ENCODE data around the gene FAM20C. TPM values are rescaled to one million over a fixed set of nuclear protein-coding genes. Genes with fewer than 3 reads are reported as not detected.
A peak's percentile ranks its signal among the peaks of the same experiment; 100 is the strongest.
"Not testable (repeated sequence)": the region's sequence is repeated elsewhere in the genome, so short reads cannot be mapped to it uniquely, and the experiment has no call there.

Gene FAM20C
- total RNA-seq, 2 donors from 2014 or later, result 56.6 to 74.3 TPM

DNA sequence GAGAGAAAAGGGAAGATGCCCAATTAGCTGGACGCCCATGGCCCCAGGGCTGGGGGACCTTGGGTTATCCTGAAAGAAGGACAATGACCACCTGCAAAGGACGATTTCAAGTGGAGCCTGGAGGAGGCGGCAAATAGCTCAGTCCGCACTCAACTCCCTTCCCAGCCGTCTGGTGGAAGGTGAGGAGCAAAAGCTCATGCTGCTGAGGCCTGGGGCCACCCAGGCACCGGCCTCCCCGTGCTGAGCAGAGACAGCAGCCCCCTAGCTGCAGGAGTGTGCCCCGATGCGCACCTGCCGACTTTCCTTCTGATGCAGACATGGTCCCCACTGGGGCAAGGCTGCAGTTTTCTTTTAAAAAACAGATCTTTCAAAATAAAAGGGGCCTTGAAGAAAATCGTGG lies 7.9 kb downstream of the FAM20C start:
- DNase-seq (ENCODE audit: low spot score), result no peak
- intact Hi-C loops (cut with DNase I), result no loop called here

DNA sequence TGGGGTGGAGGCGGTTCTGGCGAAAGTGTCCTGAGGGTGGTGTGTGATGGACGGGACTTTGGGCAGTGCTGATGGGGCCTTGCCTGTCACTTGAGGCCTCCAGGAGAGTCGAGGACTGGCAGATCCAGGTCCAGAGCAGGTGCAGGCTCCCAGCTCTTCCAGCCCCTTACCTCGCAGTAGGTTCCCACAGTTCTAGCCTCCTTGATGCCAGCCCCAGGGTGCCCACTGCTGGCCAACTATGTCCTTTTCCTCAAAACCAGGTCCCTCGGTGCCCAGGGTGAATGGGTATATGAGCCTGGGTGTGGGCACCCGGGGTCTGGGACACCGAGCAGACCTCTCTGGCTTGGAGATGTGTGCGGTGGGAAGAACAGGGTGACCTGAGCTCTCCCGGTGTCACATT lies 8.3 kb downstream of the FAM20C start:
- intact Hi-C loops (cut with DNase I), result no loop called here
- no peak for DNase-seq (ENCODE audit: low spot score)

DNA sequence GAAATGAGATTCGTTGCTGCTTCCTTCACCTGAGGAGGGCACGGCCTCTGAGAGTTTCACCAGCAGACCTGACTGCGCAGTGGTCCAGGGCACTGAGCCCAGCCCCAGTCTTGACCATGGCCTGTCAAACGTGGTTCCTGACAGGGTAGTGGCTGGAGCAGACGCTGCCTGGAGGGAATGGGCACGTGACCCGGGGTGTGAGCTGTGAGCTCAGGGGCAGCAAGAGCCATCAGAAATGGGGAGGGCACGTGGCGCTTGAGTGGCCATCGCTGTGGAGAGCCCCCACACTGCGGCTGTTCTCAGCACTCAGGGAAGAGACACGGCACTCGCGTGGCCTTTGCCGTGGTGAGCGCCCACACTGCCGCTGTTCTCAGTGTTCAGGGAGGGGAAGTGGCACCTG lies 12.0 kb downstream of the FAM20C start:
- DNase-seq (ENCODE audit: low spot score), result no peak
- intact Hi-C loops (cut with DNase I), result no loop called here

DNA sequence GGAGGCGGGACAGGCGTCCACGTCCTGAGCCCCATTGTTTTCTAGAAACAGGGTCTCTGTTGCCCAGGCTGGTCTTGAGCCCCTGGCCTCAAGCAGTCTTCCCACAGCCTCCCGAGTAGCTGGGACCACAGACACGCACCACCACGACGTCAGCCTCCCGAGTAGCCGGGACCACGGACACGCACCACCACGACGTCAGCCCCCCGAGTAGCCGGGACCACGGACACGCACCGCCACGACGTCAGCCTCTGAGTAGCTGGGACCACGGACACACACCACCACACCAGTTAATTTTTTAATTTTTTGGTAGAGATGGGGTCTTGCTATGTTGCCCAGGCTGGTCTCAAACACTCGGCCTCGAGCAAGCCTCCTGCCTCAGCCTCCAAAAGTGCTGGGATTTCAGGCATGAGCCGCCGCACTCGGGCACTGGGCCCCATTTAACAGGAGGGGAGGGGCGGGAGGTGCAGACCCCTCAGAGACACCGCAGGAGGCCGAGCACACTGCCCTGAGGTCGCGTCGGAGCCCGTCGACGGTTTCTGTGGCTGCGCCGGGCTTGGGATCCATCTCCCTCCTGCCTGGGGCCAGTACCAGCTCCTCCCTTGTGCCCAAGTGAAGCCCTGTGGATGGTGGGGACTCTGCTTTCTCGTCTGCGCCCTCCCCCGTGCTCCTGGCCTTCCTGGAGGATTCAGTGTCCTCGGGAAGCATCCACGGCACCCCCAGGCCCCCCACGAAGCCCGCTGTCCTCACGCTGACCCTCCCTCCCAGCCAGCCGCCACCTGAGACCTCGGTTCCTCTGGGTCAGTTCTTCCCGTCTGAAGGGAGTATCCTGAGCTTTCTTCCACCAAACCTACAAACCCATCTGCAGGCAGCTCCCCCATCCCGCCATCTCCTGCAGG lies 13.0 kb downstream of the FAM20C start:
- intact Hi-C loops (cut with DNase I), result no loop called here
- DNase-seq (ENCODE audit: low spot score), result peak; percentile 93

DNA sequence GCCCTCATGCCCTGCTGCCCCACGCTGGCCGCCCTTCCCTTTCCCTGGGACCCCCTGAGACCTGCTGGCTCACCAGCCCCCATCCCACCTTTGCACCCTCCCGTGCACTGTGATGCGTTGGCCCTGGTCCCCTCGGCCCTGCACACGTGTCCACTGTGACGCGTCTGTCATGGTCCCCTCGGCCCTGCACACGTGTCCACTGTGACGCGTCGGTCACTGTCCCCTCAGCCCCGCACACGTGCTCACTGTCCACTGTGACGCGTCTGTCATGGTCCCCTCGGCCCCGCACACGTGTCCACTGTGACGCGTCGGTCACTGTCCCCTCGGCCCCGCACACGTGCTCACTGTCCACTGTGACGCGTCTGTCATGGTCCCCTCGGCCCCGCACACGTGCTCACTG lies 14.0 kb downstream of the FAM20C start:
- intact Hi-C loops (cut with DNase I); DNase-seq (ENCODE audit: low spot score): not testable (repeated sequence)

DNA sequence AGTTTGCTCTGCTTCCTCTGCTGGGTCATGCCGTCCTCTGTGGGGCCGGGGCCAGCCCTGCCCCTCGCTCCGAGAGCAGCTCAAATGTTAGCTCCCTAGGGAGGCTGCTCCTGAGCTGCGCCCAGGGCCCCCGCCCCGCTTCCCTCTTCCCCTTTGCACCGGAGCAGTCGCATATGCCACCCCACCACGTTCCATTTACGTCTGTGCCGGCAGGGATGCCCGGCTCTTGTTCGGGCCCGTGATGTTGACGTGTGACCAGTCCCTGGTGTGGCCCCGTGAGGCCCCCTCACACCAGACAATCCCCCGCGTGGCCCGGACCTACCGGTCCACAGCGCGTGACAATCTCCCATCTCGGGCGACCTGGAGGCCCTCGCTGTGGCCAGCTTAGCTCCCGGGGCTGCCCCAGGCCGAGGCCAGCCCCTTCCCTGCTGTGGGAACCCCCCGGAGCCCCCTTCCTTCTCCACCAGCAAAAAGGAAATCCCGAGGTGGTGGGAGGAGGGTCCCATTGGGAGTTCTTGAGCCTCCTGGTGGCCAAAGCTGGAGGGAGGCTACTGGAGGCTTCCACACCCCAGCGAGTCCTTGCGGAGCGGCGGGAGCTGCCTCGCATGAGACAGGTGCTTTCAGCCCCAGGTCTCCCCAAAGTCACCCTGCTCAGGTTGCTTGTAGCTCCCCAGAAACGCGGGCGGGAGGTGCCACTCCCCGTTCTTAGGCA lies 15.2 kb downstream of the FAM20C start:
- no peak for DNase-seq (ENCODE audit: low spot score)
- intact Hi-C loops (cut with DNase I), result no loop called here

DNA sequence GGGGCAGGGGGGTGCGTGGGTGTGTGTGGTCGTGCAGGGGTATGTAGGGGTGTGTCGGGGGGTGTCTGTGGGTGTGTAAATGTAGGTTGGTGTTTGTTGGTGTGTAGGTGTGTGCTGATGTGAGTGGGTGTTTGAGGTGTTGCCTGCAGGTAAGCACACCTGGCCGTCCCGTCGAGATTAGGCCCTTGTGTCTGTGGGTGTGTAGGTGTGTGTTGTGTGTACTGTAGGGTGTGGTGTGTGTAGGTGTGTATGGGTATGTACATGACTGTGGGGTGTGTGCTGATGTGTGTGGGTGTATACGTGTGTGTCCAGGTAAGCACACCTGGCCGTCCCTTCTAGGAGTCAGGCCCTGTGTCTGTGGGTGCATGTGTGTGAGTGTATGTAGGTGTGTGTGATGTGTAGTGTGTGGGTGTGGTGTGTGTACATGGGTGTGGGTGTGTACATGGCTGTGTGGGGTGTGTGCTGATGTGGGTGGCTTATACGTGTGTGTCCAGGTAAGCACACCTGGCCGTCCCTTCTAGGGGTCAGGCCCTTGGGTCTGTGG lies 15.8 kb downstream of the FAM20C start:
- DNase-seq (ENCODE audit: low spot score), result no peak
- intact Hi-C loops (cut with DNase I), result no loop called here

DNA sequence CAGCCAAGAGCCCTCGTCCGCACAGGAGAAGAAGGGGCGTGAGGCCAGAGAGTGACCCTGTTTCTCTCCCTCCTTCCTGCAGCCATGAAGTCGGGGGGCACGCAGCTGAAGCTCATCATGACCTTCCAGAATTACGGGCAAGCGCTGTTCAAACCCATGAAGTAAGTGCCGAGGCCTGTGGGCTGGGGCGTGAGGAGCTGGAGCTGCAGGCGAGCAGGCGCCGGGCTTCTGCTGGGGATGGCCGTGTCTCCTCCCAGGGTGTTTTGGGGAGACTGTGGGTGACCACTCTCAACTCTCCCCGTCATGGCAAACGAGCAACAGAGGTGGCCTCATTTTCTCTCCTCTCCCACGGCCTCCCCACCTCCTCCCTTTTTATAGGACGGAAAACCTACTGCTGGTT lies 16.4 kb downstream of the FAM20C start:
- no peak for DNase-seq (ENCODE audit: low spot score)
- intact Hi-C loops (cut with DNase I), result no loop called here

DNA sequence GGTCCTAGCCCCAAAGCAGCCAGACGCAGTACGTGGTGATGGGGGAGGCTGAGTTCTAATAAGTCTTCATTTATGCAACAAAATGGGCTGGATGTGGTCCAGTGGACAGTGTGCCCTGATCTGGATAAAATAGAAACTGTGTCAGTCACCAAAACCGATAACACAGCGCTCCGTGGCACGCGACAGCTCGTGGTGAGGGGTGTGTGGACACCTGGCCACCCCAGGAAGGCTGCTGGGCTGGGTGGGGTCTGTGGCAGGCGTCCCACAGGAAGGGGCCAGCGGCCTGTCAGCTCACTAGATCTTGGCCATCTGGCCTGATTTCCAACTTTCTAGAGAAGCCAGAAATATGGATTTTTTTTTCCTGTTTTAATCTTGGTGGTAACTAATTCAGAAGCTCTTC lies 17.0 kb downstream of the FAM20C start:
- intact Hi-C loops (cut with DNase I), result no loop called here
- DNase-seq (ENCODE audit: low spot score), result no peak

DNA sequence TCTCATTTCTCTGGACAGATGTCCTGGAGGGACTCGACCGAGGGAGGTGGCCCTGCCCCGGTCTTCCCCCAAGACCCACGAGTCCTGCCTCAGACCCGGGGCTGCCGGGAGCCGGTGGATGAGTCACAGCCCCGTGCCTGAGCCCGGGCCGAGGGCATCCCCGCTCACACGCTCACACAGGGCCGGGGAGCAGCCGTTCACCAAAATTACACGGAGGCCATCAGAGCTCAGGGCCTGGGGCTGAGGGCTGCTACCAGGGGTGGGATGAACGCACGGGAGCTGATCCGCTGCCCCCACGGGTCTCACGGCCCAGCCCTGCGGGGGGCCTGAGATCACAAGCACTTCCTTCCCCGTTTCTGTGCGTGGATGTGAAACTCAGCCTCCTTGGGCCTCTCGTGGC lies 17.5 kb downstream of the FAM20C start:
- DNase-seq (ENCODE audit: low spot score), result no peak
- intact Hi-C loops (cut with DNase I), result no loop called here

DNA sequence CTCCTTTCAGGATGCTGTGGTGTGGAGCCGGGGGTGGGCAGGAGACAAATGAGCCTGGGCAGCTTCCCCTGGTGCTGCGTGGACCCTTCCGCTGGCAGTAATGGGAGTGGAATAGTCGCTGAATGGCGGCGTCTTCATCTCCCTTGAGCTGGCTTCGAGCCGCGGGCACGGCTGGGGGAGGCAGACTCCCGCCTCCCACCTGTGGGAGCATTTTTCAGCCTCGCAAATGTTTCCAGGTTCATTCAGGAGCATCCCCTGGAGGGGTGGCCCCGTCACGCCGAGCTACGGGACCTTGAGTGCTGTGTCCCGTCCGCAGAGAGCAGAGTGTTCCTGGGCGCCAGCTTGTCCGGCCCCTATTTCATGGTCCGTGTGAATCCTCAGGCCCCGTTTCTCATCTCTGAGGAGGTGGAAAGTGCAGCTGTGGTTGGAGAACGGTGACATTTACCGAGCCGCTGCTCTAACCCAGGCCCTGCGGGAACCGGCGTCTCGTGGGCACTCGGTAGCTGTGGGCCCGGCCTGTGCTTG lies 18.1 kb downstream of the FAM20C start:
- intact Hi-C loops (cut with DNase I), result no loop called here
- DNase-seq (ENCODE audit: low spot score), result no peak

DNA sequence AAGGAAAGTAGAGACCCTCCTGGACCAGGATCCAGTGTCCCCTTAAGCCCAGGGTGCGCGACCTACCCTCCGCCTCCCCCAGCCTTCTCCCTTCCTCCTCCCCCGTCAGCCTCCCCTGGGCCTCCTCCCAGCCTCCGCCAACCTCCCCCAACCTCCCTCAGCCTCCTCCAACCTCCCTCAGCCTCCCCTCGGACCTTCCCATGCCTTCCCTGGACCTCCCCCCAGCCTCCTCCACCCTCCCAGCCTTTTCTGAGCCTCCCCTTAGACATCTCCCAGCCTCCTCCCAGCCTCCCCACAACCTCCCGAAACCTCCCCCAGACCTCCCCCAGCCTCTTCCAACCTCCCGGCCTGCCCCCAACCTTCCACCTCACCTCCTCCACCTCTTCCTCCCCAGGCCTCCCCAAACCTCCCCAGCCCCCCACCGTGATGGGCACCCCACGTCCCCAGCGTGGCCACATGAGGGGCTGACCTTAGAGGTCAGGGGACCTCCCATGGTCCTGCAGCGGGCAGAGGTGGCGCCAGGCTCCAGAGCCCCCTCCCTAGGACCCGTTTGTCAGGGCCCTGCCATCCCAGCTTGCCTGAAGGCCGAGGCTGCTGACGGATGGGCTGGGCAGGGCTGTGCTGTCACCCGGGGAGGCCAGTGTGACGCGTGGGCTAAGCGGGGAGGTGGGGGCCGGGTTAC lies 18.8 kb downstream of the FAM20C start:
- intact Hi-C loops (cut with DNase I), result no loop called here
- DNase-seq (ENCODE audit: low spot score), result no peak

DNA sequence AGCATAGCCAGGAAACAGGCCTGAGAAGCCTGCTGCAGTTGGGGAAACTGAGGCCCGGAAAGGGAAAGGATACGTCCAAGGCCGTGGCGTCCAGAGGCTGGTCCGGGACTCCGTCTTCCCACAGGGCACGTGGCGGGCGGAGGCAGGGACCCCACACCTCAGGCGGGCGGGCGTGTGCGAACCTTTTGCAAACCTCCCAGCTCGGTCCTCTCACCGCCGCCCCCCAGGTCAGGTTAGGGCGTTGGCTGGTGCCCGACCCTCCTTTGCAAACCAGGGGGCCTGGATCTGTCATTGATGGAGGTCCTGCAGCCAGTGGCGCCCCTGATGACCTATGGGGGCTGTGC lies 19.3 kb downstream of the FAM20C start:
- no peak for DNase-seq (ENCODE audit: low spot score)
- intact Hi-C loops (cut with DNase I), result no loop called here

DNA sequence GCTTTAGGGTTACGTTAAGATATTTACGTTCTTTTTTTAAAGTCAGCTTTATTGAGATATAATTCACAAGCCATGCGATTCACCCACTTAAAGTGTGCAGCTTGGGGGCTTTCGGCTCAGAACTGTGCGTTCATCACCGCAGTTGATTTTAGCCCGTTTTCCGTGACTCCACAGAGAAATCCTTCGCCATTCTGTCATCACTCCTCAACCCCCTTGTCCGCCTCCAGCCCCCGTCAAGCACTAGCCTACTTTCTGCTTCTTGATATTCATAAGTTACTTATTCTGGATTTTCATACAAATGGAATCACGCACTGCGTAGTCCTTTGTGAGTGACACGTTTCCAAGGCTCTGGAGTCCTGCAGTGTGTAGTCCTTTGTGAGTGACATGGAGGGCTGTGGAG lies 20.4 kb downstream of the FAM20C start:
- DNase-seq (ENCODE audit: low spot score), result no peak
- intact Hi-C loops (cut with DNase I), result no loop called here

DNA sequence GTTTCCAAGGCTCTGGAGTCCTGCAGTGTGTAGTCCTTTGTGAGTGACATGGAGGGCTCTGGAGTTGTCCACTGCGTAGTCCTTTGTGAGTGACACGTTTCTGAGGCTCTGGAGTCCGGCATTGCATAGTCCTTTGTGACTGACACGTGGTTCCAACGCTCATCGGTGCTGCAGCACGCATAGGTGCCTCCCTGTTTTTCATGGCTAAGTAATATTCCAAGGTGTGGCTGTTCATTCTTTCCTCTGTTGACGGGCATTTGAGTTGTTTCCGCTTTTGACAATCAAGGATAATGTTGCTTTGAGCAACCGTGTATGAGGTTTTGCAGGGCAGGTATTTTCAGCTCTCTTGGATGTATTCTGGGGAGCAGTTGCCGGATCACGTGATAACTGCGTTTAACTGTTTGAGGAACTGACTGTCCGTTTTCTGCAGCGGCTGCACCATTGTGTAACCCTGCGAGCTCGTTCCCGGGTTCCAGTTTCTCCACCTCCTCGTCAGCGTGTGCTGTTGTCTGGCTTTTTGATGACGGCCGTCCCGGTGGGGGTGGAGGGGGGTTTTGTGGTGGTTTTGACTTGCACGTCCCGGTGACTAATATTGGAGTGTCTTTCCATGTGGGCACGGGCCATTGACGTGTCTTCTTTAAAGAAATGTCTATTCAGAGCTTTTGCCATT lies 21.1 kb downstream of the FAM20C start:
- no peak for DNase-seq (ENCODE audit: low spot score)
- intact Hi-C loops (cut with DNase I), result no loop called here

DNA sequence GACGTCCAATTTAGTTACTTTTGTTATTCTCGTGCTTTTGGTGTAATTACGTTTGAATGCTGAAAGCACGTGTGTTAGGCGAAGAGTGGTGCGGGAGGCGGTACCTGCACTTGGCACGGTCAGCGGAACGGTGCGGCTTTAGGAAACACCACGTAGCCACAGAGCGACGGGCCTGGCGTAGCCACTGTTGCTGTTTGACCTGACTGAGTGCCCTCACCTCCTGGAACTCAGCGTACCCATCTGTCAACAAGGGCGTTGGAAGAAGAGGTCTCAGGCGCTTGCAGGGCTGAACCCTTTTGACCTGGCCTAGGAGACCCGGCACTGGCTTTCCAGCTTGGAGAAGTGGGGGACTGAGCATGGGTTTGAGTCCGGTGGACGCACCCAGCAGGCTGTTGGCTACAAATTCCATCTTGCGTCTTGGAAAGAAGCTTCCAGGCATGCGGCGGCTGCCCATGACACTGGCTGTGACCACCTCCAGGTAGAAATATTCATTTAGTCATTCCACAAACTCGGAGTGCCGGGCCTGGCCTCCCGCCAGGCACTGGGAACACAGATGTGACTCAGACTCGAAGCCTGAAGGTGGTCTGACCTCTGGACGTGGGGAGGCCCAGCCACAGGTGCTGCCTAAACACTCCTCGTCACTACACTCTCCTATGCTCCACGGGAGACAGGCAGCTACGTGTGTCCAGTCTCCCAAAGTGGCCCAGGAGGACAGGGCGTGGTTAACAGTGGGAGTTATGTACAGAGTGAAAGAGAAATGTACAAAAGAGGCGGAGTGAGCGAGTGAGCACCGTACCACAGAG lies 22.2 kb downstream of the FAM20C start:
- intact Hi-C loops (cut with DNase I), result no loop called here
- DNase-seq (ENCODE audit: low spot score), result no peak

DNA sequence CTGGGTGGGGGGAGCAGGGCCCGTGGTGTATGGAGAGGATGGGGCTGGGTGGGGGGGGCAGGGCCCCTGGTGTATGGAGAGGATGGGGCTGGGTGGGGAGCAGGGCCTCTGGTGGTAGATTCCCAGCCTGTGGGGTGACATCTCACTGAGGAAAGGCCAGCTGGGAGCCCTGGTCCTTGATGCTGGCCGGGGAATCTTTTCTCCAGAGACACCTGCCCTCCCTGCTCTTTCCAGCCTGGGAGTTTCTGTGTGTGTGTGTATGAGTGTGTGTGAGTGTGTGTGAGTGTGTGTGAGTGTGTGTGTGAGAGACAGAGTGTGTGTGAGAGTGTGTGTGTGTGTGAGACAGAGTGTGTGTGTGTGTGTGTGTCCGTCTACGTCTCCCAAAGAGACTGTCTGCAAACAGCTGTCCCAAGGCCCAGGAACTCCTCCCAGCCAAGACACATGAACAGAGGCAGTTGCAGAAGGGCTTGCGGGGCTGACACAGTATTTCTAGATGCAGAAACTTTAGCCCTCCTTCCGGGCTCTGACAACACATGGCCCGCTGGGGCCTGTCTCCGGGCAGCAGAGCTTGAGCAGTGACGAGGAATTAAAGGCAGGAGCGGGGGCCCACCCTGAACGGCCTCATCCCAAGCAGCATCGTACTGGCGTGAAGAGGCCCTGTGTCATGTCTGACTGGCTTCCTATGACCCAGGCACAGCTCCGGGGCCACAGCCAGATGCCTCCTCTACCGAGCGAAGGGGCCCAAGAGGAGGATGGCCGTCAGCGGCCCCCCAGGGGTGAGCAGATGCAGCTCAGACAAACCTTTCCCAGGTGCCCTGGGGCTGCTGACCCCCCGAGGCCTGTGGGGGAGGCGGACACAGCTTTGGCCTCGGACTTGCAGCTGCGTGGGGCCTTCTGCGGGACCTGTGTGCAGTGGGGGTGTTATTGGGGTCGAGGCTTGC lies 24.3 kb downstream of the FAM20C start:
- intact Hi-C loops (cut with DNase I), result no loop called here
- DNase-seq (ENCODE audit: low spot score), result peak; percentile 89
